Keratinocyte (primary cell): Measurements from ENCODE around the gene MC1R.

Experiments used
- CTCF ChIP-seq, 3 experiments: IDR thresholded peaks in 1 of 3; conservative IDR thresholded peaks in 1 of 3; optimal IDR thresholded peaks in 1 of 3; 2 replicates in 2 of 3; 3 replicates in 1 of 3; pipeline versions ENCODE3 to v1.5.1; 2011; ENCODE audit warnings: low read length in 3 of 3, mild to moderate bottlenecking in 3 of 3, moderate library complexity in 2 of 3, control low read depth in 1 of 3, inconsistent platforms in 1 of 3; ENCODE audit not compliant: insufficient read depth in 2 of 3; ENCODE audit errors: extremely low read depth in 1 of 3
- EZH2 ChIP-seq: IDR thresholded peaks from one replicate; pipeline ENCODE4 v1.6.1; 2012; ENCODE audit warnings: inconsistent platforms, mild to moderate bottlenecking, low read length, moderate library complexity

- TF ChIP-seq CTCF (optimal IDR thresholded peaks at IDR 0.05 in 1 of 3, IDR thresholded peaks at IDR 0.05 in 1 of 3, conservative IDR thresholded peaks at IDR 0.05 in 1 of 3; ENCODE audit: extremely low read depth in 1 of 3, insufficient read depth in 2 of 3, low read length in 3 of 3): no peak
- no peak for TF ChIP-seq EZH2
These were observed 37.3 kb upstream of the MC1R start for GRCh38 chr16:89881368-89881730.
